Measurements from ENCODE around the gene RNASEH2C.

Gene RNASEH2C

GRCh38 chr11:65716774-65717405 is 3.7 kb downstream of the RNASEH2C start:
- no peak; the same call in 1 of the 2 replicates for TF ChIP-seq CTCF (conservative IDR thresholded peaks at IDR 0.05)
- peak overlapping the region; percentile 0; the same call in 1 of the 2 replicates for H3K27ac ChIP-seq

DNA sequence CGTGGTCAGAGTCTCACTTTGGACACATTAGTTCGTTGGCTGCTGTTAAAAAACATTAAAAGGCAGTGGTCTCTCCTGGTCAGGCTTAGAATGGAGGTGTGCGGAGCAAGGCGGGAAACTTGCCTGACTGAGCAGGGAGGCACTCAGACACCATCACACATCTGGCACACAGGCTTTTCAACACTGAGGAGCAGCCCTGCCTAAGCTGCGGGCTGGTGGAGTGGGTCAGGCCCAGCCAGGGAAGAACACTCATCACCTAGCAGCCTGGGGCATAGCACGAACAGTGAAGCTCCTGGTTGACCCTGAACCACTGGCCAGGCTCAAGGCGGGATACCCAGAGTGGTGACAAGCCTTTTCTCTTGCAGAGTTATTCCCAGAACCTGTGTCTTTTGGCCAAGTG is 4.3 kb downstream of the RNASEH2C start:
- TF ChIP-seq CTCF (conservative IDR thresholded peaks at IDR 0.05), result no peak
- no peak overlapping the region for H3K27ac ChIP-seq

- no peak overlapping the region for H3K27ac ChIP-seq
- TF ChIP-seq CTCF (conservative IDR thresholded peaks at IDR 0.05), result no peak
Observed at GRCh38 chr11:65714433-65714832, 6.2 kb downstream of the RNASEH2C start.

GRCh38 chr11:65713212-65713969 is 7.2 kb downstream of the RNASEH2C start:
- H3K27ac ChIP-seq, result peak overlapping the region; percentile 100
- no peak for TF ChIP-seq CTCF (conservative IDR thresholded peaks at IDR 0.05)

DNA sequence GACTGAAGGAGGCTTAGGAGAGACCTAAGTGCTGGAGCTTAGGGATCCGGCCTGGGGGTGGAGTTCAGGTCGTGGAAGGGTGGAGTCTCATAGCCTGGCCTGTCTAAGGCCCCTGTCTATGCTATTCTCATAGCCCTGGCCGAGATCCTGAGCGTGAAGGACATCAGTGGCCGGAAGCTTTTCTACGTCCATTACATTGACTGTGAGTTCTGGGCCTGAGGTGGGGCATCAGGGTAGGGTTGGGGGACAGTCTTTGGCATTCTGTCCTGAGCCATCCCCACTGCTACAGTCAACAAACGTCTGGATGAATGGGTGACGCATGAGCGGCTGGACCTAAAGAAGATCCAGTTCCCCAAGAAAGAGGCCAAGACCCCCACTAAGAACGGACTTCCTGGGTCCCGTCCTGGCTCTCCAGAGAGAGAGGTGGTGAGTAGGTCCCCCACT is 7.9 kb downstream of the RNASEH2C start:
- H3K27ac ChIP-seq, result peak overlapping the region; percentile 100
- TF ChIP-seq CTCF (conservative IDR thresholded peaks at IDR 0.05), result no peak

GRCh38 chr11:65711785-65712632 is 8.6 kb downstream of the RNASEH2C start, which contains the start of gene KAT5:
Gene KAT5 (plus strand): TSS chr11:65712252. CDS start chr11:65712268, 16 bp downstream.
- peak within 1 kb of the TSS; percentile 100 for H3K27ac ChIP-seq
- peak; percentile 100 for TF ChIP-seq CTCF (conservative IDR thresholded peaks at IDR 0.05)

- TF ChIP-seq CTCF (conservative IDR thresholded peaks at IDR 0.05), result no peak
Observed at GRCh38 chr11:65710421-65710820, 10.2 kb downstream of the RNASEH2C start.

More at GRCh38 chr11:65710421-65710820, 10.2 kb downstream of the RNASEH2C start:
- H3K27ac ChIP-seq, result peak overlapping the region; percentile 100; the same call in 1 of the 2 replicates

Data from VCaP (cell line).